ENCODE data around the gene WNT3A.

DNA sequence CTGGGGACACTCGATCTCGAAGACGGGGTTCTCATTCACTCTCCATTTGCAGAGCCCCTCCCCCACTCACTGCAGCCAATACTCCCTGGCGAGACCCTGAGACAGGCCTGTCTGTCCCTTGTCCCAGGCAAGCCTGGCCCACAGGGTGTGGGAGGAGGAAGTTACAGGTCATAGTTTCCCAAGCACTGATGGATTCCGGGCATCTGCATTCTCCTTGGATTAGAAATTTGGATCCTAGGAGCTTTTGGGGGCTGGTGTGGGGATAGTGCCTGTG lies 11.3 kb downstream of the WNT3A start:
- TF ChIP-seq, protein P1, sequence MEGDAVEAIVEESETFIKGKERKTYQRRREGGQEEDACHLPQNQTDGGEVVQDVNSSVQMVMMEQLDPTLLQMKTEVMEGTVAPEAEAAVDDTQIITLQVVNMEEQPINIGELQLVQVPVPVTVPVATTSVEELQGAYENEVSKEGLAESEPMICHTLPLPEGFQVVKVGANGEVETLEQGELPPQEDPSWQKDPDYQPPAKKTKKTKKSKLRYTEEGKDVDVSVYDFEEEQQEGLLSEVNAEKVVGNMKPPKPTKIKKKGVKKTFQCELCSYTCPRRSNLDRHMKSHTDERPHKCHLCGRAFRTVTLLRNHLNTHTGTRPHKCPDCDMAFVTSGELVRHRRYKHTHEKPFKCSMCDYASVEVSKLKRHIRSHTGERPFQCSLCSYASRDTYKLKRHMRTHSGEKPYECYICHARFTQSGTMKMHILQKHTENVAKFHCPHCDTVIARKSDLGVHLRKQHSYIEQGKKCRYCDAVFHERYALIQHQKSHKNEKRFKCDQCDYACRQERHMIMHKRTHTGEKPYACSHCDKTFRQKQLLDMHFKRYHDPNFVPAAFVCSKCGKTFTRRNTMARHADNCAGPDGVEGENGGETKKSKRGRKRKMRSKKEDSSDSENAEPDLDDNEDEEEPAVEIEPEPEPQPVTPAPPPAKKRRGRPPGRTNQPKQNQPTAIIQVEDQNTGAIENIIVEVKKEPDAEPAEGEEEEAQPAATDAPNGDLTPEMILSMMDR (conservative IDR thresholded peaks at IDR 0.05), result no peak
- TF ChIP-seq ZFX (IDR thresholded peaks at IDR 0.05), result no peak

Data from C4-2B (cell line).